Naive thymus-derived CD4-positive, alpha-beta T cell (primary cell): ENCODE results near the gene KRTAP12-1. TPM values are rescaled to one million over a fixed set of nuclear protein-coding genes. Genes with fewer than 3 reads are reported as not detected.

Experiments
- ATAC-seq: fragments of 150-1000 bp; cut with Tn5 transposase; 2 replicates; pipeline ENCODE4 v1.10.0; 2021; ENCODE audit warnings: mild to moderate bottlenecking, moderate library complexity
- CTCF ChIA-PET: fragments of 350-600 bp; sonication (Branson Sonifier 250); formaldehyde crosslinking; loops from one replicate; lab custom pipeline; 2021; ENCODE audit warnings: antibody characterized with exemption; lab: Charles Lee
- POLR2A ChIA-PET: fragments of 350-600 bp; sonication (Branson Sonifier 250); formaldehyde crosslinking; loops from one replicate; lab custom pipeline; 2021; ENCODE audit warnings: antibody characterized with exemption, inconsistent platforms; lab: Charles Lee
- DNase-seq, 9 donors: peaks; one replicate each; pipeline versions ENCODE4 v3.0.0 to v3.0.0-alpha.2; 2020 to 2022; ENCODE audit warnings: mixed read lengths in 1 of 9
- H3K27ac ChIP-seq: one replicate; pipeline ENCODE4 v1.7.0; 2013; ENCODE audit warnings: mild to moderate bottlenecking, low read depth, low read length, moderate library complexity
- H3K27me3 ChIP-seq, 2 donors: one replicate each; pipeline ENCODE4 v1.7.0; 2013; ENCODE audit warnings: low read length in 2 of 2, mild to moderate bottlenecking in 2 of 2, moderate library complexity in 2 of 2; ENCODE audit not compliant: control insufficient read depth in 2 of 2, insufficient read depth in 2 of 2
- H3K36me3 ChIP-seq, 3 experiments: 1 replicate in 2 of 3; 2 replicates in 1 of 3; pipeline ENCODE4 v1.7.0; 2013; ENCODE audit warnings: low read length in 3 of 3, mild to moderate bottlenecking in 3 of 3, moderate library complexity in 1 of 3; ENCODE audit not compliant: insufficient read depth in 3 of 3, control insufficient read depth in 2 of 3
- H3K4me1 ChIP-seq, 2 donors: one replicate each; pipeline ENCODE4 v1.7.0; 2013; ENCODE audit warnings: low read length in 2 of 2, mild to moderate bottlenecking in 2 of 2, moderate library complexity in 1 of 2; ENCODE audit not compliant: control insufficient read depth in 2 of 2, insufficient read depth in 2 of 2
- H3K4me3 ChIP-seq: 2 replicates; pipeline ENCODE4 v1.7.0; 2013; ENCODE audit warnings: mild to moderate bottlenecking, low read length
- H3K9me3 ChIP-seq, 3 experiments: 1 replicate in 2 of 3; 2 replicates in 1 of 3; pipeline ENCODE4 v1.7.0; 2013; ENCODE audit warnings: low read length in 3 of 3; ENCODE audit not compliant: control insufficient read depth in 2 of 3
- H3K27ac Mint-ChIP-seq, 9 donors: one replicate each; pipeline ENCODE4 v1.8.0; 2020 to 2022; ENCODE audit warnings: mixed read lengths in 9 of 9, mild to moderate bottlenecking in 8 of 9, moderate library complexity in 5 of 9, inconsistent platforms in 2 of 9
- H3K27me3 Mint-ChIP-seq, 5 donors: one replicate each; pipeline ENCODE4 v1.8.0; 2021 to 2022; ENCODE audit warnings: mixed read lengths in 5 of 5, mild to moderate bottlenecking in 1 of 5
- H3K36me3 Mint-ChIP-seq, 5 donors: one replicate each; pipeline ENCODE4 v1.8.0; 2020 to 2022; ENCODE audit warnings: mixed read lengths in 5 of 5, mild to moderate bottlenecking in 3 of 5, inconsistent platforms in 1 of 5
- H3K4me1 Mint-ChIP-seq, 7 donors: one replicate each; pipeline ENCODE4 v1.8.0; 2020 to 2022; ENCODE audit warnings: mixed read lengths in 7 of 7, mild to moderate bottlenecking in 3 of 7, inconsistent platforms in 1 of 7
- H3K4me3 Mint-ChIP-seq, 10 donors: one replicate each; pipeline ENCODE4 v1.8.0; 2020 to 2022; ENCODE audit warnings: mild to moderate bottlenecking in 10 of 10, mixed read lengths in 10 of 10, moderate library complexity in 6 of 10, inconsistent platforms in 2 of 10
- H3K9me3 Mint-ChIP-seq, 11 donors: one replicate each; pipeline ENCODE4 v1.8.0; 2020 to 2022; ENCODE audit warnings: mixed read lengths in 11 of 11, mild to moderate bottlenecking in 4 of 11, inconsistent platforms in 1 of 11, moderate library complexity in 1 of 11
- intact Hi-C, 2 donors: fragments of 100-400 bp; cut with micrococcal nuclease; formaldehyde crosslinking; loops; one replicate each; pipeline ENCODE4 v1.15.1; 2023
- polyA plus RNA-seq, 2 donors: library from polyadenylated mRNA; unstranded; fragments of 300-500 nt; fragmentation: Illumina TruSeq; gene quantifications; one replicate each; pipeline ENCODE4 v1.2.3, GENCODE V29; 2021
- total RNA-seq, 6 experiments: library from RNA in 5 of 6; stranded (reverse) in 5 of 6; gene quantifications; 1 replicate in 5 of 6; 2 replicates in 1 of 6; pipeline ENCODE4 v1.2.3 and lab custom pipeline; 2021 to 2026

Gene KRTAP12-1
- total and polyA plus RNA-seq, 7 experiments from 2014 or later, result not detected

DNA sequence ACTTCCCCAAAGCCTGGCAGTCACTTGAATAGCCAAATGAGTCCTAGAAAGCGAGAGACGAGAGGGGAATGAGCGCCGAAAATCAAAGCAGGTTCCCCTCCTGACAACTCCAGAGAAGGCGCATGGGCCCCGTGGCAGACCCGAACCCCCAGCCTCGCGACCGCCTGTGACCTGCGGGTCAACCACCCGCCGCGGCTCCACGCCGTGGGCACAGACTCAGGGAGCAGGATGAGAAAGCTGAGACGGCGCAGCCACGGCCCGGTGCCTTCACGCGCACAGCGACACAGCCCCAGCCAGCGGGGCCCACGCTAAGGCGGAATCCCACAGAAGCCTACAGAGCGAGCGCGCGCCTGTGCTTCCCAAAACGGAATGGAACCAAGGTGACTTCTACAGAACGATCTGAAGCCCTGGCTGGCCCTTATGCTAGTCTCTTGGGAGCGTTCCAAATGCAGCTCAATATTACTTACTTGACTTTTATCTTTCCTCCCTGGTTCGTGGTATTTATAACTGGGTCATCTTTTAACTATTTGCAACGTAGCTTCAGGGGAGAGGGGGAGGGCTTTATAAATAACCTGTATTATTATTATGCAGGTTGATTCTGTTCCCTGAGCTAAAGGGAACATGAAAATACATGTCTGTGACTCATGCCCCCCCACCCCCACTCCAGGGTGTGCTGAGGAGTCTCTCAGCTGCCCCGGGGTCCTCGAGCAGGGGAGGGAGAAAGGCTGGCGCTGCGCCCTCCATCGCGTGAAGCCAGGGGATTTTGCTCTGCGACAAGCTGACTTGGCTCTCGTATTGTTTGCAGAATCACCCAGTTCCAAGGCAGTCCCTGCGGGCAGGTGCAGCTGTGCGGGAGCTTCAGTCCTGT is 27.7 kb upstream of the KRTAP12-1 start:
- intact Hi-C loops, result loop anchor here (1.0 to 5.0 kb wide), 4 partner anchors 15 to 127 kb away; partner anchors contain the start of genes KRTAP10-5 (in 1 of the 2) and KRTAP12-3 (in 1 of the 2)
- DNase-seq, result peak in 2 of 9 donors; percentile 13 to 32
- ChIA-PET POLR2A (interaction anchor here (1.1 to 1.4 kb wide), 3 partner anchors 52 to 199 kb away, joined by 3 to 4 read pairs (median 3); partner anchors contain the start of gene KRTAP12-3), CTCF (no interaction called here)
- Mint-ChIP-seq H3K36me3 (peaks cover 0 to 13% (median 3%) of the 10 kb centered on the region in 5 donors), H3K9me3 (peaks cover 0 to 19% (median 14%) of the 10 kb centered on the region in 11 donors), H3K4me3 (peak overlapping the region; percentile 39 to 82 (median 72)), H3K4me1 (peaks cover 9 to 46% (median 27%) of the 10 kb centered on the region in 7 donors), H3K27me3 (peaks cover 70 to 93% (median 79%) of the 10 kb centered on the region in 5 donors), H3K27ac (peak overlapping the region in 2 of 9 donors; percentile 9 to 23)
- peaks cover 0 to 11% (median 4%) of the 10 kb centered on the region in 3 experiments for H3K9me3 ChIP-seq
- peaks cover 0 to 3% (median 0%) of the 10 kb centered on the region in 3 experiments for H3K36me3 ChIP-seq
- peaks cover 8 to 32% of the 10 kb centered on the region in 2 donors for H3K27me3 ChIP-seq
- peak overlapping the region; percentile 20 for H3K4me3 ChIP-seq
- H3K27ac ChIP-seq, result no peak overlapping the region
- peaks cover 25 to 34% of the 10 kb centered on the region in 2 donors for H3K4me1 ChIP-seq
- peak; percentile 58 for ATAC-seq

DNA sequence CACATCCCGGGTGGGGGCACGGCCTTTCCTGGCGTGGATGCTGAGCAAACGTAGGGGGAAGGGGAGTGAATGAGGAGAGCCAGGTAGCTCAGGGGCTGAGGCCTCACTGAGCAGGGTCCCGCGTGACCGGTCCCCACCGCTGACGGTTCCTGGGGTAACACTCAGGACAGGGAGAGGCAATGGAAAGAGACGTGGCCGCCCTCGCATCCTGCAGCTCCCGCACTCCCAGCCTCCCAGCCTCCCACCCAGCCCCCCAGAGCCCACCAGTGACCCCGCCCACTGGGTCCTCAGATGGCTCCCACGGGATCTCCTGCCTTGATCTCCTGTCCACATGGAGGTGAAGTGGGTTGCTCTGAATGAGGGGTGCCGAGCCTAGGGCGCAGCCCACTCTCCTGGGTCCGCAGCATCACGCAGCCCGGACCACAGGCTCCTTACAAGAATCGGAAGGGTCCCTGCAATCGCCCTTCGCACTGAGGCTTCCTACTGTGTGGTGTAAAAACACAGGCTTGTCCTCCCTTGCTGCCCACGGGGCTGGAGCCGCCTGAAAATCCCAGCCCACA is 27.0 kb upstream of the KRTAP12-1 start:
- H3K4me3 ChIP-seq, result no peak overlapping the region
- ATAC-seq (no peak), DNase-seq (no peak)
- no peak overlapping the region for H3K27ac ChIP-seq
- POLR2A ChIA-PET, result interaction anchor here (1.3 to 1.4 kb wide), 2 partner anchors 51 to 90 kb away, joined by 3 to 4 read pairs; partner anchors contain the start of gene KRTAP12-3
- CTCF ChIA-PET, result no interaction called here
- Mint-ChIP-seq H3K27ac (peak overlapping the region in 2 of 9 donors; percentile 23 to 38), H3K4me1 (peaks cover 6 to 44% (median 26%) of the 10 kb centered on the region in 7 donors), H3K9me3 (peaks cover 0 to 24% (median 14%) of the 10 kb centered on the region in 11 donors), H3K27me3 (peaks cover 69 to 93% (median 78%) of the 10 kb centered on the region in 5 donors), H3K36me3 (peaks cover 0 to 11% (median 3%) of the 10 kb centered on the region in 5 donors), H3K4me3 (peak overlapping the region in 8 of 10 donors; percentile 66 to 82 (median 73))
- H3K27me3 ChIP-seq, result peaks cover 8 to 32% of the 10 kb centered on the region in 2 donors
- intact Hi-C loops, result loop anchor here (1.0 to 2.0 kb wide), 2 partner anchors 16 to 52 kb away; partner anchors contain the start of gene KRTAP12-3 (in 1 of the 2)
- H3K36me3 ChIP-seq, result peaks cover 0 to 3% (median 0%) of the 10 kb centered on the region in 3 experiments
- H3K9me3 ChIP-seq, result peaks cover 0 to 17% (median 4%) of the 10 kb centered on the region in 3 experiments
- H3K4me1 ChIP-seq, result peaks cover 25 to 34% of the 10 kb centered on the region in 2 donors

DNA sequence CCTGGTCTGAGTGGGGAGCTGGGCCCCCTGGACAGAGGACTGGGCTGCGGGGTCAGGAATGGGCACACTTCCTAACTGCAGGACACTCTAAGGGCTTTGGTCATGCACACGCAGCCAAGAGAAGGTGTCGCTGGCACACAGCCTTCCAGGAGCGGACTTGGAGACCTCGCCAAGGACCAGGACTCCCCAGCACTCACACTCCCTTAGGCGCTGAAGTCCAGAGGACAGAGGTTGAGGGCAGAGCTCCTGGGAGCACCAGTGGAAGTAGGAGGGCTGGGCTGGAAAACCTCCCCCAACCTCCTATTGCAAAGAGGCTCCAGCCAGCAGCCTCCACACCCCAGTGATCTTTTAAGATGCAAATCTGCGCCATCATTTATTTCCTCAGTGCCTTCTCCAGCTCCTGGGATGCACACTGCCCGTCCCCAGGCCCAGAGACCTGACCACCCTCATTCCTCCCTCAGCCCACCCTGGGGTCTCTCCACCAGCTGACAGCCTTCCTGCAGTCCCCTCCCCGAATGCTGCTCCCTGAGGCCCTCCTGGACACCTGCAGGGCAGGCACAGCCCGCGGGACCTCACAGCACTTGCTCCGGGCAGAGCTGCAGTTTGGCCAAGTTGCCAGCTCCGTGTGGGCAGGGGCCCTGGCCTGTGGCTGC is 26.4 kb upstream of the KRTAP12-1 start:
- peaks cover 6 to 44% (median 26%) of the 10 kb centered on the region in 7 donors for H3K4me1 Mint-ChIP-seq
- POLR2A ChIA-PET, result no interaction called here

DNA sequence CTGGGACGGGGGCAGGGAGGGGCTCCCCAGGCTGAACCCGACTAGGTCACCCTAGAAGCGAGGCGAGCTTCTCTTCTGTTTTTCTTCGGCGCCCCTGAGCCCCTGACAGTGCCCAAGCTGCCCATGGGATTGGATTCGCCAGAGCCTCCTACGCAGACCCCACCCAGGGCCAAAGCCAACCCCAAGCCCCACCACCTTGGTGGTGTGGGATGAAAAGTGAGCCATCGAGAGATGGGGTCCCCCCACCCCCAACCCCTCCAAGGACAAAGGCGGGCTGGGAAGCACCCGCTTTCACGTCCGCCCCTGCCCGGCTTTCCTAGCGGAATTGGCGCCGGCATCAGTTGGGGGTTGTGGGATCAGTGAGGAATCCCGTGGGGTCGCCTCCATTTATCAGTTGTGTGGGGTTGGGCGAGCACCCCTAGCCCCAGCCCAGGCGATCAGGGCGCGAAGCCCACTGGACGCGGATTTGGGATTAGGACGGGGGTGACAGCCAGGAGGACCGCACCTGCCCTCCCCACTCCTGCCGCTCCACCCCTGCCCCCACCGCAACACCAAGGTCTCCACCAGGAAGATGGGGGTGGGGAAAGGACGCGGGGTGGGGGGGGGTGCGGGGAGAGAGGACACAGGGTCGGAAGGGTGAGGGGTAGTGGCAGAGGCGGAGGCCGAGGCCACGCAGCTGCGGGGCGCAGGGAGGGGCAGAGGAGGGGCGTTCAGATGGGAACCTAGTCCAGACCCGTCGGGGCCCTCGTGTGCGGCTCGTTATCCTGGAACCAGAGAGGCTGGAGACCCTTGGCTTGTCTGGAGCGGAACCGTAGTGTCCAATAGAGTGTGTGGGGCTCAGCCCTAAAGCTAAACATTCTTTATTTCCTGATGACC is 25.0 kb upstream of the KRTAP12-1 start:
- Mint-ChIP-seq H3K9me3 (peaks cover 0 to 24% (median 14%) of the 10 kb centered on the region in 11 donors), H3K36me3 (peaks cover 0 to 11% (median 3%) of the 10 kb centered on the region in 5 donors), H3K27me3 (peaks cover 63 to 90% (median 76%) of the 10 kb centered on the region in 5 donors), H3K4me1 (peaks cover 6 to 42% (median 26%) of the 10 kb centered on the region in 7 donors), H3K4me3 (peak overlapping the region in 6 of 10 donors; percentile 7 to 36 (median 20)), H3K27ac (peak overlapping the region in 1 of 9 donors; percentile 43)
- ATAC-seq (no peak), DNase-seq (no peak)
- intact Hi-C loops, result no loop called here
- no peak overlapping the region for H3K4me3 ChIP-seq
- peaks cover 0 to 3% (median 0%) of the 10 kb centered on the region in 3 experiments for H3K36me3 ChIP-seq
- H3K4me1 ChIP-seq, result peaks cover 25 to 34% of the 10 kb centered on the region in 2 donors
- H3K9me3 ChIP-seq, result peaks cover 0 to 17% (median 4%) of the 10 kb centered on the region in 3 experiments
- no peak overlapping the region for H3K27ac ChIP-seq
- H3K27me3 ChIP-seq, result peaks cover 8 to 27% of the 10 kb centered on the region in 2 donors
- ChIA-PET CTCF (no interaction called here), POLR2A (interaction anchor here (0.6 kb wide), 1 partner anchor 138 kb away, joined by 3 read pairs; no protein-coding TSS in a partner anchor)

More for the DNA sequence above, 26.4 kb upstream of the KRTAP12-1 start:
- peaks cover 0 to 17% (median 4%) of the 10 kb centered on the region in 3 experiments for H3K9me3 ChIP-seq
- H3K27ac Mint-ChIP-seq, result no peak overlapping the region
- H3K27ac ChIP-seq, result no peak overlapping the region
- no peak overlapping the region for H3K4me3 ChIP-seq
- DNase-seq (no peak), ATAC-seq (no peak)
- peaks cover 0 to 3% (median 0%) of the 10 kb centered on the region in 3 experiments for H3K36me3 ChIP-seq
- peaks cover 25 to 34% of the 10 kb centered on the region in 2 donors for H3K4me1 ChIP-seq
- peaks cover 0 to 11% (median 3%) of the 10 kb centered on the region in 5 donors for H3K36me3 Mint-ChIP-seq
- peaks cover 0 to 24% (median 14%) of the 10 kb centered on the region in 11 donors for H3K9me3 Mint-ChIP-seq
- H3K4me3 Mint-ChIP-seq, result peak overlapping the region in 3 of 10 donors; percentile 55 to 79 (median 72)
- peaks cover 8 to 37% of the 10 kb centered on the region in 2 donors for H3K27me3 ChIP-seq
- intact Hi-C loops, result loop anchor here in 1 of 2 donors (2.0 kb wide), 1 partner anchor 16 kb away; no protein-coding TSS in a partner anchor
- H3K27me3 Mint-ChIP-seq, result peaks cover 63 to 90% (median 75%) of the 10 kb centered on the region in 5 donors
- CTCF ChIA-PET, result no interaction called here

DNA sequence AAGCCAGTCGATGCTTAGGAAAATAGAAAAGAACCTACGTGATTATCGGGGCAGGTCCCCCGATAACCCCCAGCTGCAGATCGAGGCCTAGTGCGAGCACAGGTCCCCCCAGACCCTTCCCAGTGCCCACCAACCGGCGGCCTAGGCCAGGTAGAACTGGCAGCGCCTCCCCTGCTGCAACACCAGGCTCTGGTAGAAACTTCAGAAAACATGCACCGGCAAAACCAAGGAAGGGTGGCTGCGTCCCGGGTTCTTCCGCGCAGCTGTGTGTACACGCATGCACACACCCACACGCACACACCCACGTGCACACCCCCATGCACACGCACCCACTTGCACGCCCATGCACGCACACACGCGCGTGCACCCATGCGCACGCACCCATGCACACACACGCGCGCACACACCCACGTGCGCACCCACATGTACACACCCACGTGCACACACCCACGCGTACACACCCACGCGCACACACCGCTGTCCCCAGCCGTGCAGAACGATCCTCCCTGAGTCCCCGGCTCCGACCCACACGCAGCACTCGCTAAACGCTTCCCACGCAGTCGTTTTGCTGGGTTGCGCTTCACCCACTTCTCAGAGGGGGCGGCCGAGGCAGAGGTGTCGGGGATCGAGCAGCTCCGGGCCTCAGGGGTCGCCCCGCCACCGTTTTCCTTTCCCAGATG is 24.2 kb upstream of the KRTAP12-1 start:
- DNase-seq (no peak), ATAC-seq (no peak)
- intact Hi-C loops, result no loop called here
- Histone ChIP-seq H3K36me3 (peaks cover 0 to 3% (median 0%) of the 10 kb centered on the region in 3 experiments), H3K27ac (no peak overlapping the region), H3K4me1 (peaks cover 21 to 27% of the 10 kb centered on the region in 2 donors), H3K9me3 (peaks cover 0 to 17% (median 4%) of the 10 kb centered on the region in 3 experiments), H3K27me3 (peaks cover 8 to 20% of the 10 kb centered on the region in 2 donors), H3K4me3 (no peak overlapping the region)
- Mint-ChIP-seq H3K9me3 (peaks cover 0 to 24% (median 14%) of the 10 kb centered on the region in 11 donors), H3K4me3 (peak overlapping the region in 3 of 10 donors; percentile 13 to 26 (median 15)), H3K36me3 (peaks cover 0 to 11% (median 3%) of the 10 kb centered on the region in 5 donors), H3K27ac (peak overlapping the region in 1 of 9 donors; percentile 13), H3K4me1 (peaks cover 6 to 37% (median 19%) of the 10 kb centered on the region in 7 donors), H3K27me3 (peaks cover 64 to 89% (median 75%) of the 10 kb centered on the region in 5 donors)
- ChIA-PET POLR2A (no interaction called here), CTCF (no interaction called here)
